ENCODE measurements around the gene PPP6R2.

The PPP6R2 gene

DNA sequence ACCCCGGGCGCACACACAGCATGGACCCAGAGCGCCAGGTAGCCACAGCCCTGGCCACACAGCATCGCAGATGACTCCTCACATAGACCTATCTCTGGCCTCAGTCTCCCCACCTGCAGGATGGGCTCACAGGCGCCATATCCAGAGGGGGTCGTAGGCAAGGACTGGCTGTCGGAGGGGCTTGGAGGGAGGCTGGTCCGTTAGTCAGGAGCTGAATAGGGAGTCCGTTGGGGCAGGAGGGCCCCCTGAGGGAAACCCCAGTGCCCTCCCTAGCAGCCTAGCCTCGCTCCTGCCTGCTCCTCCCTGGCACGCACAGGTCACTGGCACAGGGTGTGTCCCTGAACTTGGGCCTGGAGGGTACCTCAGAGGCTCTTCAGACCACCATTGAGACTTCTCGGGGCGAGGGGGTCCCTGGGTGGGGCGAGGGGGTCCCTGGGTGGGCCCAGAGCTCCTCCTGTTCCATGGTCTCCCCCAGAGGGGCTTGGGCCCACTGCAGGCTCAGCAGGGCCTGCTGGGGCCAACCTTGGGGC, 37.7 kb upstream of the PPP6R2 start:
- peak; percentile 53 for DNase-seq (ENCODE audit: low spot score)

DNA sequence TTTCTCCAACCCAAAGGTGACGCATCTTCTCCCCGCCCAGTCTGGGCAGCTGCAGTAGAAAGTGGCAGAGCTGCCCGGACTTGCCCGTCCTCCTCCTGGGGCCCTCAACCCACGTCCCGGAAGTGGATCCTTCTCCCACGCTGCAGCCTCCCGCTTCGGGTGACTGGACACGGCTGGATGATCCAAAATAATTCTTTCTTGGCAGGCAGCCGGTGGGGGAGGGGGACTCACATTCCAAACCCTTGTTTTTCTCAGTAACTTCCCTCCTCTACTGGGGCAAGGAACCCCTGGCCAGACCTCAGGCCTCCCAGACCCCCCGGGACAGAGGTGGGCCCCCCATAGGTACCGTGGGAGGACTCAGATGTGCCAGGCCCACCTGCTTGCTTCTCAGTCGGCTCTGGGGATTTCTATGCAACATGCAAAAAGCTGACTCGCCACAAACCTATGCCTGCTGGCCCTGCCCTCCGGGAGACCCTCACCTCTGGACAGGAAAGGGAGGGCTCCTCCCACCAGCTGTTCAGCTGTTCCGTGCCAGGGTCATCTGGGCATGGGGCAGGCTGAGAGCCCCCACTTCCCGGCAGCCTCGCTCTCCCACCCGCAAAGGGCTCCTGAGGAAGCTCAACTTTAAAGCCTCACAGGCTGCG, 37.1 kb upstream of the PPP6R2 start:
- DNase-seq (ENCODE audit: low spot score) = peak; percentile 99

DNA sequence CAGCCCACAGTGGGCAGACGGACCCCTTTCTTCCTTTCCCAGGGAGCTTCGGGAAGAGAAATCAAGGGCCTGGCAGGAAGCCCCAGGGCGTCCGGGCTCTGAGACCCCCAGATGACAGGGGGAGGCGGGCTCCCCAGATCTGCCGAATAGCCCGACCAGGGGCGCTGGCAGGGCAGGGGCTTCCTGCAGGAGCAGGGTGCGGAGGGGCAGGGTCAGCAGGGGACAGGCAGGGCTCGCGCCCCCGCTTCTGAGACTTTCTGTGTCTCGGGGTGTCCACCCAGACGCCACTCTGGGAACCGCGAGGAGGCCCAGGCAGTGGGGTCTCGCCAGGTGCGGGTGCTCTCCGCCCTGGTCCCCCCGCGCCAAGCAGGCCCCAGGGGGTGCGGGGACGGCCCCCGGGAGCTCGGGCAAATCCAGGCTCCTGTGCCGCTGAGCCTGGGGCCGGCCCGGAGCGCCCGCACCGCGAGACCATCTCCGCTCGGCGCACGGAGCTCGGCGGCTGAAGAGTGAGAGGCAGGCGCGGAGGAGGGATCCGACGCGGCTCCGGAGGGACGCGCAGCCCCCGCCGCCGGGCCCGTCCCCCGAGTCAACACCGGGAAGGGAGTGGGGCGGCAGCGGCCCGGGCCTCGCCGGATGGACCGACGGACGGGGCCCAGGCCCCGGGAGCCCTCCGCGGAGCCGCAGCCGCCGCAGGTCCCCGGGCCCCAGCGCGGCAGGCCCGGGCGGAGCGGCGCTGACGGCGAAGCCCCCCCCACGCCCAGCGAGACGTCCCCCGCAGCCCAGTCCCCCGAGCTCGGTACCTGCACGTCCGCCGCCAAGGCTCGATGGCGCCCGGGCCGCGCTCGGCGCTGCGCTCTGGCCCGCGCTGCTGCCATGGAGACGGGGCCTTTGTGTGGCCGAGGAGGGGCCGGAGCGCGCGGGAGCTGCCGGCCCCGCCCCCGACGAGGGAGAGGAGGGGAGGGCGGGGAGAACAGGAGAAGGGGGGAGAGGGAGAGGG, 36.1 kb upstream of the PPP6R2 start, which contains the start of gene PLXNB2:
TSS of gene PLXNB2 (minus strand) at position 894 of the 997 bp plus-strand sequence. CDS start 17,062 bp downstream, outside the sequence.
- DNase-seq (ENCODE audit: low spot score) = peak; percentile 76

DNA sequence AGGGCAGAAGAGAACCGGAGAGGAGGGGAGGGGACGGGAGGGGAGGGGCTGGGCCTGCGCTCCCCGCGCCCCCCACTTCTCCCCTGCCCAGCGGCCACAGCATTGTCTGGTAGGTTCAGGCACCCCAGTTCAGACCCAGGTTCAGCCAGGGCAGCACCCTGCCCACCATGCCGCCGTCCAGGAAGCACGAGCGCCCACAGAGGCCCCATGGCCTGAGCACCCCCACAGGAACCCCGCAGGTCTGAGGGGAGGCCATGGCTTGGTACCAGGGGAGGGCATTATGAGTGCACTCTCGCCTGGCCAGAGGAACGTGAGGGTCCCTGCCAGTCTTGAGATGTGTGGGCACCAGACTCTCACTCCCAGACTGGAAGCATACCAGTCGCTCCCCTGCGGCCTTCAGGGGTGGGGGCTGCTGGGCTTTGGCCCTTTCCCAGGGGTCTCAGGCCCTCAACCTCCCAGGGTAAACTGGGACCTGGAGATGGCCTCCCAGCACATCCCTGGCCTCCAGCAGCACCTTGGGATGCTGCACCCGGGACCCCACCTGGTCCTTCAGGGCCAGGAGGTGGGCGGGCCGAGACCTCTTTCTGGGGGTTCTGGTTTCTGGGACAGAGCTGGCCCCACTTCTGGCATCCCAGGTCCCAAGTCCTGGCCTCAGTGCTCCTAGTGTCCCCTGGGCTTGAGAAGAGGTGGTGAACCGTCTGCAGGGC, 35.1 kb upstream of the PPP6R2 start:
- DNase-seq (ENCODE audit: low spot score) = no peak

DNA sequence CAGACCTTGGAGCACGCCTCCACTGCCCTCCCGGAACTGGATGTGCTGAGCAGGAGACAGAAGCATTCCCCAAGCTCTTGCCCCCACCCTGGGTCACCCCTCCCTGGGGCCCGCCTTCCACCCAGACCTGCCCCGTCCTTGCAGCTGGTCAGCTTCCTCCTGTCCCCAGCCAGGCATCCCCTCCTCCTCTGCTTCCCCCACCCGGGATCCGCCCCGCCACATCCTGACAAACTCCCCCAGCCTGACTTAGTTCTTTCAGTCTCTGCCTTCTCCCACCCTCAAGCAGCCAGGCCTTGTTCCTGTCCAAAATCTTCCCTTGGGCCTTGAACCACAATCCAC, 34.6 kb upstream of the PPP6R2 start:
- peak; percentile 89 for DNase-seq (ENCODE audit: low spot score)

DNA sequence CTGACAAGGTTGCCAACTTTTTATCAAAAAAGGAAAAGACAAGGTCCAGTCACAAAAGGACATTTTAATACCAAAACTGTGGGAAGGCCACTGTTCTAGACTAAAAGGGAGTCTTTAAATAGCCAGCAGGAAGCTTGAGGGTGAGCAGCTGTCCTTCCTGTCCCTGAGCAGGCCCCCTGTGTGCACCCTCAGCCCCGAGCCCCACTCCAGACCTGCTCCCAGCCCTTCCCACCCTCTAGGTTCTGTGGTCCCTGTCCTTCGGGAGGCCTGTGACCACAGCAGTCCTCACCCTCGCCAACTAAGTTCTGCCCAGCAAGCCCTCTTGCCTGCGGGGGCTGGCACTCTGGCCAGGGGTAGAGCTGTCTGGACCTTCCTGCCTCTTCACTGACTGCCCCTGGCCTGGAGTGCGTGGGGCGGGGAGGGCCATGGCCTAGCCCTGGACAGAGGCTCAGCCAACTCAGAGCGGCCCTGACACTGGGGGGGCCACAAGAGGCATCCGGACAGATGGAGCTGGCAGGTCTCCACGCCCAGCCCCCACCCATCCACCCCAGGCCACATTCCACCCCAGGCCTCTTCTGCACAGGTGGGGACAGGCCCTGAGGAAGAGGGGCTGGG, 34.0 kb upstream of the PPP6R2 start:
- no peak for DNase-seq (ENCODE audit: low spot score)

DNA sequence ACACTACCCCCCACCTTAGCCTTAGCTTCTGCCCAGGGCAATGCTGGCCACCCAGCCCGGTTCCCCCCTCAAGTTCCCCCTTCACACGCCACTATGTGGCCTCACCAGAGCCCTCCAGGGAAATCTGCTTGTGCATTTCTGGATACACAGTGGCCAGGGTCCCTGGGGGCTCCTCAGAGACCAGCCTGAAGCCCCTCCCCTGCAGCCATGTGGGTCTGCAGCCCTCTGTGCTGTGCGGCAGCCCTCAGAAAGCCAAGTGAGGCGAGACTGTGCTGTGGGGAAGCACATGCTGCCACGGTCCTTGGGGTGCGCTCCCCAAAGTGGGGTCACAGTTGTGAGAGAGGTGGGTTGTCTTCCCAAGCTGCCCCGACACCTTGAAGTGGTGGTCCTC, 33.5 kb upstream of the PPP6R2 start:
- no peak for DNase-seq (ENCODE audit: low spot score)

DNA sequence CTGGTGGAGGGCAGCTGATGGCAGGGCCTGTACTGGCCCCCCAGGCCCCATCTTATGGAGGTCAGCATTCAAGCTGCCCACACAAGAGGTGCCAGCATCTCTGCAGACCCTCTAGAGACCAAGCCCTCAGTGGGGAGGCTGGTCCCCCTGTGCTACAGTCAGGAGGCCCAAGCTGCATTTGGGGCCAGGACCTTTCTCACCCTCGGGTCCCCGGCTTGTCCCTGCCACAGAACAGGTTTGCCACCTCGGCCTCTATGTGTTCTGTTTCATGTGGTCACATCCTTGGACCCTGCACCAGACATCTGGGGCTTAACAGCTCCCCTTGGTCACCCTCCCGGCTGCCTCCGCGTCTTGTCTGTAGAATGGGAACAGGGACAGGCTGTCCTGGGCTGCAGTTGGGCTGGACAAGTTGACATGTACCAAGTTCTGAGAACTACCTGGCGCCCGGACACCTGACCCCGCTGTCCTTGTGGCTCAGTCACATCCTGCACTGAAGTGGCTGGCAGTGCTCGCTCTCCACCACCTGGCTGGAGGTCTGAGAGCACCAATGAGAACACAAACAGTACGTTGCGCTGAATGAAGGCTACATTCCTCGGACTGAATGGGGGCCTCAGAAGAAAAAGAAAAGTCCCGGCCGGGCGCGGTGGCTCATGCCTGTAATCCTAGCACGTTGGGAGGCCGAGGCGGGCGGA, 33.0 kb upstream of the PPP6R2 start:
- no peak for DNase-seq (ENCODE audit: low spot score)

DNA sequence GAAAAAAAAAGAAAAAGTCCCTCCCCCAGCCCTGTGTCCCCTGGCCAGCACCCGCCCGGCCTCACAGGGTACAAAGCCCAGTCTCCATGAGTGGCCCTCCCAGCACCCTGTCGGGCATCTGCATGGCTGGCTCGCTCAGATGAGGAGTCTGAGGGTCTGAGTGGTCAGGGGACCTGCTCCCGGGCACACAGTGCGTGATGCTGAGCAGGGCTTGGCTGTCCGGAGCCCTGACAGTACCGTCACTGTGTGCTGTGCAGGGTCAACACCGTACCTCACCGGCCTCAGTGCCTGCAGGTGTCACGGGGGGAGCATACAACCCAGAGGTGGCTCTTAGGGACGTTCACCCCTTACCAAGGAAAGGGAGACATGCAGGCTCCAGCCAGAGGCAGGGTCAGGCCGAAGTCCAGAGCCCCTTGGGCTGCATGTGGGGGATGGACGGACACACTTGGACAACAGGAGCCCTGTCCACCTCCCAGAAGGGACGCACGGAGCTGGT, 32.1 kb upstream of the PPP6R2 start:
- no peak for DNase-seq (ENCODE audit: low spot score)

DNA sequence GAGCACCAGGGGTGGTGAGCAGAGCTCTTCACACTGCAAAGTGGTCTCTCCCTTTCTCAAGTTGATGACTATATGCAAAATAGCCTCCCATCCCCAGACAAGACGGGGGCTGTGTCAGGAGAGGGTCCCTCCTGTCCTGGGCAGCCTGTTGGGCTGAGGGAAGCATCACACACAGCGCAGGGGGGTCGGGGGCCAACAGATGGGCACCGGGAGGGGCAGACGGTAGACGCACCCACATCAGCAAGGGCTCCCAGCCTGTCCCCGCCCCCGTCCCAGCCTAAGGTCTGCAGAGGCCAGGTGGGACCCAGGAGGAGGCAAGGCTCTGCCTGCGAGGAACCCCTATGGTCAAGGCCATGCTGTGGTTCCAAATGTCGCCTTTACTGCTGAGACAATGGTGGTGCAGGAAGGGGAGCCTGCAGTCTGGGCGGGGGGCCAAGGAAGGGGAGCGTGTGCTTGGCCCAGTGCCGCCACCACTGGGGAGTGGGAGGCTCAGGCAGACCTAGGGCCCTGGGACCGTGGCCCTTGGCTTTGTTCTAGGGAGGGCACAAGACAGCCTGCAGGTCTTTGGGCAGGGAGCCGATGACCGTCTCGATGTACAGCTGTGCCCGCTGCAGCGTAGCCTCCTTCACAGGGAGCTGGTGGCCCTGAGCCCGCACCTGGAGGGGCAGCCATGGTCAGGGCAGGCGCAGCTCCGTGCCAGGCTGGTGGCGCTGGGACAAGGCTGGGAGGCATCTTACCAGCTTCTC, 31.3 kb upstream of the PPP6R2 start:
- DNase-seq (ENCODE audit: low spot score) = no peak

DNA sequence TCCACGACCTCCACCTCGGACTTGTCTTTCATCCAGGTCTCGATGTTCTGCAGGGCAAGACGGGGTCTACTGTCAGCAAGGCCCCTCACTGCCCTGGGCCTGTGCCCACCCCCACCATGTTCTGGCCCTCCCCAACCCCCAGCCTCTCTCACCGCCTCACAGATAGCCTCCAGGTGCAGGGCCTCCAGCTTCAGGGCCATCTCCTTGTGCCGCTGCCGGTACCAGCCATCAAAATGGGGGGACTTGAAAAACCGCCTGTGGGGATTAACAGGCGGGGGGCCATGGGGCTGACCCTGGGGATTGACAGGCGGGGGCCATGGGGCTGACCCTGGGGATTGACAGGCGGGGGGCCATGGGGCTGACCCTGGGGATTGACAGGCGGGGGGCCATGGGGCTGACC, 30.8 kb upstream of the PPP6R2 start:
- no peak for DNase-seq (ENCODE audit: low spot score)

DNA sequence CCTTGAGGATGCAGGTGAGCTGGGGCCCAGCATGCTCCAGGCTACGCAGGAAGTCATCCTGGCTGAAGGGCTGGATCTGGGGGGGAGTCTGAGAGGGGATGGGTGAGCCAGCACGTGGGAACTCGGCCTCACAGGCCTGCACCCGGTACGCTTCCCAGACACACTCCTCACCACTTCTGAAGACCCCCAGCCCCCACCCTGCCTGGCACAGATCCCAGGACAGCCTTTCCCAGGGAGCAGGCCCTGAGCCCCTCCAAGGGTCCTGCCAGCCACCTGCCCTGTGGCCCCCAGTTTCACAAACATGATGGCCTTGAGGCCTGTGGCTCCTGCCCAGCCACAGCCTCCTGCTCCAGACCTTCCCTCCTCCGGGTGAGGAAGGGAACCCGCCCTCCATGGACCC, 30.1 kb upstream of the PPP6R2 start:
- no peak for DNase-seq (ENCODE audit: low spot score)

DNA sequence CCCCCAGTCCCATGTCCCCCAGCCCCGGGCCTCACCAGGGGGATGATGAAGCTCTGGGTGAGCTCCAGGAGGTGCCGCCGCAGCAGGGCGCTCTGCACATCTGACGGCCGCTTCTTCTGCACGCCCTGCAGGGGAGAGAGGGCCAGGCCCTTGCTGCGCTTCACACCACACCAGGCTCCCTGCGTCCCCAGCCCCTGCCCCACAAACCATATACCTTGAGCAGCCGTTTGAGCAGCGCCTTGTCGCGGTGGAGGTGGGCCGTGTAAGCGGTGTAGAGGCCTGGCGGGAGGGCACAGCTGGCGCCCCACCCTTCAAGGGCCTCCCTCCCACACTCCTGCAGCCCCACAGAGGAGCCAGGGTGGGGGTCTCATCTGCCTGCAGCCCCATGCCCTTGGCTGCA, 29.5 kb upstream of the PPP6R2 start:
- no peak for DNase-seq (ENCODE audit: low spot score)

DNA sequence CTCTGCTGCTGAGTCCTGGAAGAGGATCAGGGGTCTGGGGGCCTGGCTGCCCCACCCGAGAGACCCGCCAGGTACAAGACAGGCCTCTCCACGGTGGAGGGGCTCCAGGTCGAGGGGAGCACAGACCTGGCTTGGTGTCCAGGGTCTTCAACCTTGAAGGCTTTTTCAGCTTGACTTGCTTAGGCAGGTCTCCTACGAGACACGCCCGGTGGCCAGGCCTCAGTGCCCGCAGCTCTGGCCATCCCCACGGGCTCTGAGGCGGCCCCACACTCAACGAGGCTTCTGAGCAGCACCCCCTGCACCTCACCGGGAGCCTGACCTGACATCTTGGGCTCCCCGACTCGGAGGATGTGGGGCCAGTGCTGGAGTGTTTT, 29.1 kb upstream of the PPP6R2 start:
- no peak for DNase-seq (ENCODE audit: low spot score)

DNA sequence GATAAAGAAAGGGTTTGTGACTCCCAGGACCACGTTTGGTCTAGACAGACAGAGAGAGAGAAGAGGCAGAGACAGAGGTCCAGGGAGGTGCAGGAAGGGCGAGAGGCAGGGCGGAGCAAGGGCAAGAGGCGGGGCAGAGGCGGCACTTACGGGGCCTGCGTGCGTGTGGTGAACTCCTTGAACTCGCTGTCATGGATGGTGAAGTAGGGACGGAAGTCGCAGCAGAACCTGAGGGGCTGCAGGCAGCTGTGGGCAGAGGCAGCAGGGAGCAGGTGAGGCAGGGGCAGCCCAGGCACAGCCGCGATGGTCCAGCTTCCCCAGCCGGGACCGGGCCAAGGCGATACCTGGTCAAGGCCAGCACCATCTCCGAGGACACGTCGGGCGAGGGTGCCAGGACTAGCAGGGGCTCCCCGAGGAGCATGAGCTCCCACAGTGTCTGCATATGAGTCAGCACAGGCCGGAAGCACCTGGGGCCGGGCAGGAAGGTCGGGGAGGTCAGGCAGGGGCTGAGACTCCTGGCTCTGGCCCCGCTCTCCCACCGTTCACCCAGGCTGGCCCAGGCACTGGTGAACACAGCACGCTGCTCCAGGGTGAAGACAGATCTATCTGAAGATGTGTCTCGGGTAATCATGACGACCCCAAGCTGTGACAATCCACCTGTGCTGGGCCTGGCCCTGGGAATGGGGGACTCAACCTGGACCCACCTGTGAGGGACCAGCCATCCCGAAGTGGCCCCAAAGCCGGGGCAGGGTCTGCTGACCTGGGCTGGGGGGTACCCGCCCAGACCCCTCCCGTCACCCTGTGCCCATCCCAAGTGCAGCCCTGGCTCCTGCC, 28.5 kb upstream of the PPP6R2 start:
- no peak for DNase-seq (ENCODE audit: low spot score)

DNA sequence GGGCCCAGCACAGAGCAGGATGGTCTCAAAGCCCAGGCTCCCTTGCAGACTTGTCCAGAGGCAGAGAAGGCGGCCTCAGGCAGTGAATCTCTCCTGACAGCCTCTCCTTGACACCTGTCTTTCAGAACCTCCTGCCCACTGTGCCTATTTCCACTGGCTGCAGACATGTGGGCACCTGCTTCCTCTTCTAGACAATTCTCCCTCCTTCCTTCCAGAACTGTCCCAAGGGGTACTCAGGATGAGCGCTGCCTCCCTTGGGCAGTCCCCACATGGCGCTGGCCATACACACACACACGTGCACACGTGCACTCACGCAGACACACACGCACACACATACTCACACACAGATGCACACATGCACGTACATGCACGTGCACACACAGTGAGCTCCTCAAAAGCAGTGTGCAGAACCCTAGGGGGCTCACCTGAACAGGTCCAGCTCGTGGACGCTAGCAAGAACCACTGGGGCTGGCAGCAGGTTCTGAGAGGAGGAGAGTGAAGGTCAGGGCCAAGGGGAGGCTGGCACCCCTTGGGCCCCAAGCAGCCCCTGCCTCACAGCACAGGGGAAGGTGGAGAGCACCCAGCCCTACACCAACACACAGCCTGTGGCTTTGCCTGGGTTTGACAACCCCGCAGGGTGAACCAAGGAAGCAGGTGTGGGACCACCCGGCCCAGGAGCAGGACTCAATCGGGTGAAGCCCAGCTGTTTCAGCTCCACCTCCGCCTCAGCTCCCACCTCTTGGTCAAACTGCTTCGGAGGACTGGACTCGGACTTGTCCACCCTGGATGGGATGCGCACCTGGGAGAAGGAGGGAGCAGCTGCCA, 27.6 kb upstream of the PPP6R2 start:
- no peak for DNase-seq (ENCODE audit: low spot score)

DNA sequence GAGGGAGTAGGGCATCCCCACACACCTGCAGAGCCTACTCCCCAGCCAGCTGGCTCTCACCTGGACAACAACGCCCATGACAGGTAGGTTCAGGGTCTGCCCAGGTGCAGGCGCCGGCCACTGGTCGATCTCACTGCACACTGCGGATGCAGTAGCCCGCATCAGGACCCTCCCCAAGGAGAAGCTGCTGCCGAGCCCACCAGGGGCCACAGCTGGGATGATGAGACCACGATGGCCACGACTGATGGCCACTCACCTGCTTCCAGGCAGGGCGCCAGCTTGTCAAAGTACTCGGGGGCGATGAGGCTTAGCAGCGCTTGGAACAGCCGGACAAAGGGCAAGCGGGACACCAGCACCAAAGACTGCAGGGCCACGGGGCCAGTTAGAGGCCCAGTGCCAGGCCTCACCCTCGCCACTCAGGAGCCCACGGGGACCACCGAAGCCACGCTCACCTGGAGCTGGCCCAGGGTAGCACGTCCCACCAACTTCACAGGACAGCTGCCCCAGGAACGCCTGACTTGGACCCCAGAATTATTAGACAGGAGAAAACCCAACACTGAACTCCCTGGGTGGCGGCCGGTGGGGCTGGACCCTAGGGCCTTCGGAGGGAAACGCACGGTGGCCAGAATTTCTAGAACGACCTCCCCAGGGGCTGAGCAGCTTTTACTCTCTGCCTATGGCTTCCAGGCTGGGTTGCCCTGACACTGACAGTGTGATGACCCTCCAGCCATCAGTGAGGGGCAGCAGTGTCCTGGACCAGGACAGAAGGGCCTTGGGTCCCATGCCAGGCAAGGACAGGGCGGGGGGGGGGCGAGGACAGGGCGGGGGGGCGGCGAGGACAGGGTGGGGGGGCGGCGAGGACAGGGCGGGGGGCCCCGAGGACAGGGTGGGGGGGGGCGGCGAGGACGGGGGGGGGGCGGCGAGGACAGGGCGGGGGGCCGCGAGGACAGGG, 26.7 kb upstream of the PPP6R2 start:
- no peak for DNase-seq (ENCODE audit: low spot score)

DNA sequence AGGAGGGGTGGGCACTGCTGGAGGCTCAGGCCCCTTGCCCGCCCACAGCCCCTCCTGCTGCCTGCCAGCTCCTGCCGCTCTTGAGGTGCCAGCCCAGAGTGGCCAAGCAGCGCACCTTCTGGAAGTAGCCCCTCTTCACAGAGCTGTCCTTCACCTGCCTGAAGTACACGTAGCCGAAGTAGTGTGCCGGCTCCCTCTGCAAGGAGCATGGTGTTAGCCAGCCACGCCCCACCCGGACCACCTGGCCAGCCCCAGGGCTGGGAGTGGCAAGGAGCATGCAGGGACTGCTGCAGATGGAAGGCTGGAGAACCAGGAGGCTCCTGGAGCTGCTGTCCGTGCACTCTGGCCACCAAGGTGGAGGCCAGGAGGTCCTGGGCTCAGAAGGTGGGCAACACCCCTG, 25.9 kb upstream of the PPP6R2 start:
- no peak for DNase-seq (ENCODE audit: low spot score)

Measured in hepatic stellate cell (primary cell).